ENCODE data around the gene LRRC34. TPM values are rescaled to one million over a fixed set of nuclear protein-coding genes. Genes with fewer than 3 reads are reported as not detected.
A peak's percentile ranks its signal among the peaks of the same experiment; 100 is the strongest.

Gene LRRC34
- polyA plus RNA-seq, 1 donor (not counting 4 experiments of a cell fraction or from before 2014, with no cell fraction given) = 0.43 TPM

DNA sequence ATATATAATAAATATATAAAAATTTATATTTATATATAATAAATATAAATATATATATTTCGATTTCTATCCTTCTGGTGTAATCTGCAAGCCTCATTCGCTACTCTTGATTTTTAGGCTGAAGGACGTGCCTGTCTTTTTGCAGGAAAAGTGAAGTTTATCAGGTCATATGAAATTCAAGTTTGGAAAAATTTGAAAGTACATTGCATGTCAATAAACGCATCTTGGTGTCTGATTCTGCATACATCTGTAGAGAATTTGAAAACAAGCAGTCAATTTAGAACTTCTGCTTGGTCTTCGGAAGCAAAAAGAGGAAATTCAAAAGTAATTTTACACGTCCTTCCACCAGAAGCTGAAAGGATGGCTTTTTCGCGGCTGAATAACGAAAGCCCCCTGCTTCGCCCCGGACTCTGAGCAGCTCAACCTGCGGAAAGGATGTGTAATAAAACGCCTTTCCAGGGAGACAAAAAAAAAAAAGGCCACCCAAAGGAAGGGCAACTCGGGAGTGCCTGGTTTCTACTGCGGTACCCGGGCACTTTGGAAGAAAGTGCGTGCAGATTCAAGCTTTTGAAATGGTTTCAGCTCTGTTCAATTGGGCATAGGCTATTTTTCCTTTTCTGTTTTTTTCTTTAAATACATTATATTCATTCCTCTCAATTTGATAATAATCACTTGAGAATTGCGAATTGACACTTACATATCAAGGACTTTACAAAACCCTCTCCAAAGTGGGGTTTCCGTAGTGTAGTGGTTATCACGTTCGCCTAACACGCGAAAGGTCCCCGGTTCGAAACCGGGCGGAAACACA is 41.0 kb downstream of the LRRC34 start:
- peak overlapping the region; percentile 75 to 97 (median 76) for H3K4me3 ChIP-seq (ENCODE audit: control insufficient read depth in 2 of 3, extremely low read depth in 1 of 3, insufficient read depth in 2 of 3, low read depth in 1 of 3, low read length in 3 of 3)
- H3K4me2 ChIP-seq (ENCODE audit: control insufficient read depth, extremely low read depth, insufficient read depth, low read depth, low read length) = peak overlapping the region; percentile 93
- DNase-seq (ENCODE audit: low read depth, low spot score) (peak; percentile 33), FAIRE-seq (peak; percentile 13)
- no peaks in the 10 kb centered on the region for H3K27me3 ChIP-seq (ENCODE audit: control insufficient read depth, extremely low read depth, insufficient read depth, low read length)
- H3K27ac ChIP-seq (ENCODE audit: control insufficient read depth, insufficient read depth, low read length) = peak overlapping the region; percentile 98
- no peaks in the 10 kb centered on the region for H3K9me1 ChIP-seq (ENCODE audit: control insufficient read depth, extremely low read depth, insufficient read depth, low read length)
- H3K9me3 ChIP-seq (ENCODE audit: control insufficient read depth, low read depth, low read length) = no peaks in the 10 kb centered on the region
- H3K36me3 ChIP-seq (ENCODE audit: control insufficient read depth in 2 of 2, extremely low read depth in 1 of 2, insufficient read depth in 2 of 2, low read length in 2 of 2) = peaks cover 3 to 12% of the 10 kb centered on the region in 2 experiments
- dilution Hi-C loops (cut with MboI; ENCODE audit: extremely low pct_ligation_motif_present, low sequenced_read_pairs) = no loop called here
- peaks cover 32% of the 10 kb centered on the region for H3K79me2 ChIP-seq (ENCODE audit: control insufficient read depth, insufficient read depth, low read length)
- H3K4me1 ChIP-seq (ENCODE audit: control insufficient read depth, extremely low read depth, insufficient read depth, low read length) = peaks cover 18% of the 10 kb centered on the region
- H4K20me1 ChIP-seq (ENCODE audit: control insufficient read depth, extremely low read depth, insufficient read depth, low read length) = no peaks in the 10 kb centered on the region
- H3K9ac ChIP-seq (ENCODE audit: control insufficient read depth, extremely low read depth, insufficient read depth, low read length) = peak overlapping the region; percentile 99
- H2AFZ ChIP-seq (ENCODE audit: control insufficient read depth, low read length) = peak overlapping the region; percentile 84
- no peak for TF ChIP-seq EZH2 (IDR thresholded peaks at IDR 0.05; ENCODE audit: low read length)
- TF ChIP-seq, protein P1, sequence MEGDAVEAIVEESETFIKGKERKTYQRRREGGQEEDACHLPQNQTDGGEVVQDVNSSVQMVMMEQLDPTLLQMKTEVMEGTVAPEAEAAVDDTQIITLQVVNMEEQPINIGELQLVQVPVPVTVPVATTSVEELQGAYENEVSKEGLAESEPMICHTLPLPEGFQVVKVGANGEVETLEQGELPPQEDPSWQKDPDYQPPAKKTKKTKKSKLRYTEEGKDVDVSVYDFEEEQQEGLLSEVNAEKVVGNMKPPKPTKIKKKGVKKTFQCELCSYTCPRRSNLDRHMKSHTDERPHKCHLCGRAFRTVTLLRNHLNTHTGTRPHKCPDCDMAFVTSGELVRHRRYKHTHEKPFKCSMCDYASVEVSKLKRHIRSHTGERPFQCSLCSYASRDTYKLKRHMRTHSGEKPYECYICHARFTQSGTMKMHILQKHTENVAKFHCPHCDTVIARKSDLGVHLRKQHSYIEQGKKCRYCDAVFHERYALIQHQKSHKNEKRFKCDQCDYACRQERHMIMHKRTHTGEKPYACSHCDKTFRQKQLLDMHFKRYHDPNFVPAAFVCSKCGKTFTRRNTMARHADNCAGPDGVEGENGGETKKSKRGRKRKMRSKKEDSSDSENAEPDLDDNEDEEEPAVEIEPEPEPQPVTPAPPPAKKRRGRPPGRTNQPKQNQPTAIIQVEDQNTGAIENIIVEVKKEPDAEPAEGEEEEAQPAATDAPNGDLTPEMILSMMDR (optimal IDR thresholded peaks at IDR 0.05 in 1 of 3, IDR thresholded peaks at IDR 0.05 in 1 of 3, conservative IDR thresholded peaks at IDR 0.05 in 1 of 3; ENCODE audit: extremely low read depth in 1 of 3, insufficient read depth in 2 of 3, low read length in 3 of 3) = no peak

DNA sequence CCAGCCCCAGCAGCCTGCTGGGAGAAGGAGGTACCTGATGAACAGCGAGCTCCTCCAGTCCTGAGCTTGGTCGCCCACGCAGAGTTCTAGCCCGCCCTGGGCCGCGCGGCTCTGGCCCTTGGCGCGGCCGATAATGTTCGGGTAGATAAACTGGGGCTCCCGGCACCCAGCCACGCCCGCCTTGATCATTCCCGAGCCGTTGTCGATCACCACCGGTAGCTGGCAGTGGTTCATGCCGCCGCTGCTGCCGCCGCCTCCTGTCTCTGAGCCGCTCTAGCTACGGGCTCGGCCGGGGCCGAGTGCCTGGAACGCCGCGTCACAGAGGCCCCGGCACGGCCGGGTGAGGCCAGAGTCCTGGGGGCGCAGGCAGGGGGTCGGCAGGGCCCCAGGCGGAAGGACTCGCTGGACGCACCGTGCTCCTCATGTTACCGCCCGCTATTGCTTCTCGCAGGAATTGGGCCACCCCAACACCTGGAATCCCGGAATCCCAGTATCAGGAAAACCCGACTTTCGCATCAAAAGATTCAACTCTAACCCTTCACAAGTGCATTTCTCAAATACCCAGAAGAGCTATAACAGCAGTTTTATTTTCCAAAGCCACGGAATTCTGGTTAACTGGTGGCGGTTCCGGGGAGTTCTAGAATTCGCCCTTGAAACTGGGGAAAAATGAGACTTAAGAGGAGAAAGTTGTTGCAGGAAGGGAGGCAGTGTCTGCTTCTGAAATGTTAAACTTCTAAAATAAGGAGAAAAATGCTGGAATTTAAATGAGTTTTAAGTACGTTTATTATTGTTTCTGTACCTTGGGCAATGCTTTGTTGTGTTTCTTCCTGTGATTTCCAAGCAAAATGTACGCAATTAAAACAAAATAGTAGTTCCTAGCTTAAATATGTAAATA is 43.2 kb downstream of the LRRC34 start, which contains the start of gene ACTRT3:
ACTRT3 (minus strand) TSS at position 275 of the 895 bp plus-strand sequence; CDS start at position 234, 41 bp downstream.
- no peaks in the 10 kb centered on the region for H4K20me1 ChIP-seq (ENCODE audit: control insufficient read depth, extremely low read depth, insufficient read depth, low read length)
- dilution Hi-C loops (cut with MboI; ENCODE audit: extremely low pct_ligation_motif_present, low sequenced_read_pairs) = no loop called here
- no peak for TF ChIP-seq EZH2 (IDR thresholded peaks at IDR 0.05; ENCODE audit: low read length)
- TF ChIP-seq, protein P1 (optimal IDR thresholded peaks at IDR 0.05 in 1 of 3, IDR thresholded peaks at IDR 0.05 in 1 of 3, conservative IDR thresholded peaks at IDR 0.05 in 1 of 3; ENCODE audit: extremely low read depth in 1 of 3, insufficient read depth in 2 of 3, low read length in 3 of 3) = peak in 2 of 3 experiments; percentile 24 to 26
- H3K4me2 ChIP-seq (ENCODE audit: control insufficient read depth, extremely low read depth, insufficient read depth, low read depth, low read length) = peak within 1 kb of the TSS; percentile 57
- H3K27me3 ChIP-seq (ENCODE audit: control insufficient read depth, extremely low read depth, insufficient read depth, low read length) = no peaks in the 10 kb centered on the region
- H3K4me1 ChIP-seq (ENCODE audit: control insufficient read depth, extremely low read depth, insufficient read depth, low read length) = peaks cover 6% of the 10 kb centered on the region
- H3K27ac ChIP-seq (ENCODE audit: control insufficient read depth, insufficient read depth, low read length) = peak within 1 kb of the TSS; percentile 58
- H3K4me3 ChIP-seq (ENCODE audit: control insufficient read depth in 2 of 3, extremely low read depth in 1 of 3, insufficient read depth in 2 of 3, low read depth in 1 of 3, low read length in 3 of 3) = peak within 1 kb of the TSS; percentile 64 to 76 (median 65)
- H2AFZ ChIP-seq (ENCODE audit: control insufficient read depth, low read length) = peak within 1 kb of the TSS; percentile 62
- no peak for DNase-seq (ENCODE audit: low read depth, low spot score)
- H3K9me1 ChIP-seq (ENCODE audit: control insufficient read depth, extremely low read depth, insufficient read depth, low read length) = no peaks in the 10 kb centered on the region
- FAIRE-seq = no peak
- H3K79me2 ChIP-seq (ENCODE audit: control insufficient read depth, insufficient read depth, low read length) = peaks cover 13% of the 10 kb centered on the region
- no peaks in the 10 kb centered on the region for H3K9me3 ChIP-seq (ENCODE audit: control insufficient read depth, low read depth, low read length)
- H3K9ac ChIP-seq (ENCODE audit: control insufficient read depth, extremely low read depth, insufficient read depth, low read length) = peak within 1 kb of the TSS; percentile 72
- H3K36me3 ChIP-seq (ENCODE audit: control insufficient read depth in 2 of 2, extremely low read depth in 1 of 2, insufficient read depth in 2 of 2, low read length in 2 of 2) = no peaks in the 10 kb centered on the region
